Smooth muscle cell (in vitro differentiated cells): ENCODE results near the gene SORCS2. TPM values are rescaled to one million over a fixed set of nuclear protein-coding genes. Genes with fewer than 3 reads are reported as not detected.

Experiments
- DNase-seq: peaks from one replicate; lab custom pipeline; 2025; ENCODE audit not compliant: unreplicated experiment; lab: John Stamatoyannopoulos, UW
- H2AFZ ChIP-seq: fragments of 200-600 bp; sonication (generic); 2 replicates; pipeline ENCODE4 v1.6.0; 2016; ENCODE audit warnings: antibody characterized with exemption, low read depth, mild to moderate bottlenecking
- H3F3A ChIP-seq: fragments of 200-600 bp; sonication (generic); 2 replicates; pipeline ENCODE4 v1.6.0; 2017; ENCODE audit warnings: antibody characterized with exemption, low read depth
- H3K27ac ChIP-seq: fragments of 200-600 bp; sonication (generic); 2 replicates; pipeline ENCODE4 v1.5.1; 2016; ENCODE audit warnings: low read depth, mild to moderate bottlenecking
- H3K27me3 ChIP-seq: fragments of 200-600 bp; sonication (generic); 2 replicates; pipeline ENCODE4 v1.6.1; 2016; ENCODE audit warnings: low read depth, mild to moderate bottlenecking
- H3K36me3 ChIP-seq: fragments of 200-600 bp; sonication (generic); 2 replicates; pipeline ENCODE4 v1.5.1; 2016; ENCODE audit warnings: low read depth
- H3K4me1 ChIP-seq: fragments of 200-600 bp; sonication (generic); 2 replicates; pipeline ENCODE4 v1.5.1; 2016; ENCODE audit warnings: low read depth
- H3K4me2 ChIP-seq: fragments of 200-600 bp; sonication (generic); 2 replicates; pipeline ENCODE4 v1.6.0; 2016; ENCODE audit warnings: mild to moderate bottlenecking
- H3K4me3 ChIP-seq: fragments of 200-600 bp; sonication (generic); 2 replicates; pipeline ENCODE4 v1.5.1; 2016; ENCODE audit warnings: mild to moderate bottlenecking
- H3K79me2 ChIP-seq: fragments of 200-600 bp; sonication (generic); 2 replicates; pipeline ENCODE4 v1.6.0; 2016; ENCODE audit warnings: low read depth, mild to moderate bottlenecking
- H3K9ac ChIP-seq: fragments of 200-600 bp; sonication (generic); 2 replicates; pipeline ENCODE4 v1.6.0; 2016; ENCODE audit warnings: low read depth
- H3K9me3 ChIP-seq: fragments of 200-600 bp; sonication (generic); replicated peaks from 2 replicates; pipeline ENCODE4 v1.5.1; 2016; ENCODE audit warnings: low read depth
- H4K20me1 ChIP-seq: fragments of 200-600 bp; sonication (generic); 2 replicates; pipeline ENCODE4 v1.6.0; 2016; ENCODE audit warnings: low read depth
- WGBS: methylation state at CpG from one replicate; pipeline ENCODE4 v1.1.7; 2016; ENCODE audit warnings: low lambda C conversion rate; 5-methylcytosine and 5-hydroxymethylcytosine counted together
- polyA plus RNA-seq: library from polyadenylated mRNA; unstranded; fragments of >200 nt; fragmentation: Nextera tagmentation; extraction: Ambion mirVana; gene quantifications from 2 replicates; pipeline ENCODE4 v1.2.1, GENCODE V29; 2016
- total RNA-seq: library from RNA; depleted of rRNA; stranded (reverse); fragments of >200 nt; gene quantifications from 2 replicates; pipeline ENCODE4 v1.2.3, GENCODE V29; 2014
- TF ChIP-seq, protein P1 (sequence below): fragments of 200-600 bp; sonication (generic); IDR thresholded peaks from 2 replicates; pipeline ENCODE4 v1.5.1; 2017; ENCODE audit warnings: borderline replicate concordance, mild to moderate bottlenecking, antibody characterized with exemption; ENCODE audit not compliant: insufficient read depth, poor library complexity, severe bottlenecking

SORCS2 gene
- total and polyA plus RNA-seq, 2 experiments from 2014 or later = 5.2 to 9.3 TPM

DNA sequence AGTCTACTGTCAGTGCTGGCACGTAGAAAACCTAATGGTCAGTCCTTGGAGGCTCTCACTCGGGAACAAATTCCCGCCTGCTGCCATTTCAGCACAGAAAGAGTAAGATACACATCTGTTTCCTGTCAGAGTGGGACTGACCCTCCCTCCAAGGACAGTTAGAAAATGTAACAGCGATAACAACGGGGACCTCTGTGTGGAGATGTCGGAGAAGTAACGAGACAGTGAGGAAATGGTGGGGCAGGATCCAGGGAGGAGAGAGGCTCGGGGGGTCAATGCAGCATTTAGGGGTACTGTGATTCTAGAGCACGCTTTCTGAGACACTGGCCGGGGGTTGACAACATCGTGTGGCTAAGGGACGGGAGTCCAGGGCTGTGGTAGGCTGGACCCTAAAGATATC is 36.0 kb upstream of the SORCS2 start:
- Histone ChIP-seq H3K4me3 (no peak overlapping the region), H3K4me2 (no peak overlapping the region), H3K27me3 (no peaks in the 10 kb centered on the region), H2AFZ (no peak overlapping the region), H3K9me3 (no peaks in the 10 kb centered on the region), H3K36me3 (no peaks in the 10 kb centered on the region), H3K79me2 (no peaks in the 10 kb centered on the region), H4K20me1 (no peaks in the 10 kb centered on the region), H3K27ac (no peak overlapping the region), H3K9ac (no peak overlapping the region), H3K4me1 (no peaks in the 10 kb centered on the region), H3F3A (no peaks in the 10 kb centered on the region)
- 69% methylated on average over 12 of the region's 12 CpGs for WGBS
- TF ChIP-seq, protein P1, sequence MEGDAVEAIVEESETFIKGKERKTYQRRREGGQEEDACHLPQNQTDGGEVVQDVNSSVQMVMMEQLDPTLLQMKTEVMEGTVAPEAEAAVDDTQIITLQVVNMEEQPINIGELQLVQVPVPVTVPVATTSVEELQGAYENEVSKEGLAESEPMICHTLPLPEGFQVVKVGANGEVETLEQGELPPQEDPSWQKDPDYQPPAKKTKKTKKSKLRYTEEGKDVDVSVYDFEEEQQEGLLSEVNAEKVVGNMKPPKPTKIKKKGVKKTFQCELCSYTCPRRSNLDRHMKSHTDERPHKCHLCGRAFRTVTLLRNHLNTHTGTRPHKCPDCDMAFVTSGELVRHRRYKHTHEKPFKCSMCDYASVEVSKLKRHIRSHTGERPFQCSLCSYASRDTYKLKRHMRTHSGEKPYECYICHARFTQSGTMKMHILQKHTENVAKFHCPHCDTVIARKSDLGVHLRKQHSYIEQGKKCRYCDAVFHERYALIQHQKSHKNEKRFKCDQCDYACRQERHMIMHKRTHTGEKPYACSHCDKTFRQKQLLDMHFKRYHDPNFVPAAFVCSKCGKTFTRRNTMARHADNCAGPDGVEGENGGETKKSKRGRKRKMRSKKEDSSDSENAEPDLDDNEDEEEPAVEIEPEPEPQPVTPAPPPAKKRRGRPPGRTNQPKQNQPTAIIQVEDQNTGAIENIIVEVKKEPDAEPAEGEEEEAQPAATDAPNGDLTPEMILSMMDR = no peak
- DNase-seq = no peak

GRCh38 chr4:7156761-7157488 is 35.4 kb upstream of the SORCS2 start:
- H2AFZ ChIP-seq = no peak overlapping the region
- no peak for DNase-seq
- H3K79me2 ChIP-seq = no peaks in the 10 kb centered on the region
- H3K9ac ChIP-seq = no peak overlapping the region
- H3K4me3 ChIP-seq = no peak overlapping the region
- no peaks in the 10 kb centered on the region for H3F3A ChIP-seq
- 68% methylated on average over 12 of the region's 12 CpGs for WGBS
- no peaks in the 10 kb centered on the region for H3K4me1 ChIP-seq
- no peaks in the 10 kb centered on the region for H3K9me3 ChIP-seq
- H3K27me3 ChIP-seq = no peaks in the 10 kb centered on the region
- H3K36me3 ChIP-seq = no peaks in the 10 kb centered on the region
- H3K27ac ChIP-seq = no peak overlapping the region
- no peak overlapping the region for H3K4me2 ChIP-seq
- no peaks in the 10 kb centered on the region for H4K20me1 ChIP-seq
- TF ChIP-seq, protein P1 = peak; percentile 31

DNA sequence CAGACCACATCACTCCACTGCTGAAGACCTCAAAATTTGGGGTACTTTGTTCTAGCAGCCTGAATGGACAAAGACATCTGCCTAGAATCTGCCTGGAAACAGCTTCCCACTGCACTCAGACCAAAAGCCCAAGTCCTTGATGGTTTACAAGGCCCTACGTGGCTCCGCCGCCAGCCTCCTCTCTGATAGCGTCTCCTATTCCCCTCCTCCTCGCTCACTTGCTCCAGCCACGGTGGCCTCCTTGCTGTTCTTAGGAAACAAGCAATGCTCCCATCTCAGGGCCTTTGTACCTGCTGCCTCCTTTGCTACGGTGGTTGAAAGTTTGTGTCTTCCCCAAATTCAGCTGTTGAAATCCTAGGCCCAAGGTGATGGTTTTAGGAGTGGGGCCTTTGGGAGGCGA is 34.7 kb upstream of the SORCS2 start:
- H3K9ac ChIP-seq = no peak overlapping the region
- DNase-seq = no peak
- H3K9me3 ChIP-seq = no peaks in the 10 kb centered on the region
- TF ChIP-seq, protein P1 = no peak
- WGBS = 82% methylated on average over 8 of the region's 8 CpGs
- no peaks in the 10 kb centered on the region for H3K36me3 ChIP-seq
- no peaks in the 10 kb centered on the region for H3K4me1 ChIP-seq
- no peaks in the 10 kb centered on the region for H4K20me1 ChIP-seq
- no peak overlapping the region for H3K4me3 ChIP-seq
- no peak overlapping the region for H3K4me2 ChIP-seq
- no peaks in the 10 kb centered on the region for H3F3A ChIP-seq
- H2AFZ ChIP-seq = no peak overlapping the region
- no peaks in the 10 kb centered on the region for H3K27me3 ChIP-seq
- H3K79me2 ChIP-seq = no peaks in the 10 kb centered on the region
- H3K27ac ChIP-seq = no peak overlapping the region
